EH (cell line): ENCODE data around the gene PDLIM5.

Source experiments
- DNase-seq: peaks from one replicate; pipeline ENCODE4 v3.0.0-alpha.2; 2015; ENCODE audit warnings: low read depth

The PDLIM5 gene

GRCh38 chr4:94700298-94700697 lies 248.6 kb downstream of the PDLIM5 start:
- no peak for DNase-seq

- no peak for DNase-seq
Observed at GRCh38 chr4:94701631-94702300, 250.0 kb downstream of the PDLIM5 start.

GRCh38 chr4:94711635-94712034 lies 259.9 kb downstream of the PDLIM5 start:
- DNase-seq, result peak; percentile 39

GRCh38 chr4:94714365-94715160 lies 262.8 kb downstream of the PDLIM5 start:
- peak; percentile 98 for DNase-seq

GRCh38 chr4:94715726-94716125 lies 264.0 kb downstream of the PDLIM5 start:
- no peak for DNase-seq
